T-helper 22 cell (primary cell): ENCODE data around the gene TRABD2B.

Experiments used
- DNase-seq: peaks from one replicate; pipeline ENCODE4 v3.0.0-alpha.2; 2020; ENCODE audit warnings: low read depth

Gene TRABD2B

DNA sequence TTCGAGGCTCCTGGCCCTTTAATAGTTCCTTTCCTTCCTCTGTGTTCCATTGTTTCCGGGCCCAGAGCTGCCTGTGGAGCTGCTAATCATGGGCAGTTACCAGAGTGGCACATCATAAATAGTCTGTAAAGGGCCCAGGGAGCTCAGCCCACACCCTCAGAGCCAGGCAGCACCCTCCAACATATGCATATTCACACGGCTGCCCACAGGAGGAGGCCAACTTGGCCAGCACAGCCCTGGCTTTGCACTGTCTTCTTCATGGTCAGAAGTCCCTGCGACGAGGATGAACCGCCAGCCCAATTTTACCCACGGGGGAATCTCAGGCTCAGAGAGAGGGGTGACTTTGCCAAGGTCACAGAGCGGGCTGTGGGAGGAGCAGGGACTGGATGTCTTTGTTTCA, 172.5 kb downstream of the TRABD2B start:
- DNase-seq = no peak

- DNase-seq = no peak
These were observed 172.9 kb downstream of the TRABD2B start for GRCh38 chr1:47824297-47824696.

- DNase-seq = no peak
These were observed 174.0 kb downstream of the TRABD2B start for GRCh38 chr1:47823040-47823808.

DNA sequence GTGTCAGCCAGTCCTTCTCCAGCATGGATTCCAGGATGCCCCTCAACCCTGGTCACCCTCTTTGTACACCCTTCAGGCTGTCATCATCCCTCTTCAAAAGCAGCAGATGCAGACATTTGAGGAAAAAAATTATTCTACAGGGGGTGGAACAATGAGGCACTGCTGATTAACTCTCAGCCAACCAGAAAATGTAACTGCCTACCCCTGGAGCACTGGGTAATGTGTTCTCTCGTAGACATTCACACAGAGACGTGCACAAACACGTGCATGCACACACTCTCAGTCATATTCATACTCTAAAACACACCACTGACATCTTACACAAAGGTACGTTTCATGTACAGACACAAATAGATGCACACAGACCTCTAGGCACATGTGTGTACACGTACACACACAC, 175.4 kb downstream of the TRABD2B start:
- no peak for DNase-seq

DNA sequence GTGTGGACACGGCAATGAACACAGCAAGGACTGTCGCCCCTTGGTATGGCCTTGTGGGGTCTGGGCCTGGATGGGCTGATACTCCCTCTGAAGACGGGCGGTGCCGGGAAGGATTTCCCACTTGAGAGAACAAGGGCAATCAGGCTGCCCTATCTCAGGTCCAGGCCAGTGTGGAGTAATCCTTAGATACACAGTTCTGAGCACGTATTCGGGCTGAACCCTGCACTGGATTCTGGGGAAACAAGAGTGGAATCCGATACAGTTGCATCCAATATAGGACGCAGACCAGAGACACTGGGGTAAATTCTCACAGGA, 177.7 kb downstream of the TRABD2B start:
- DNase-seq = no peak

- no peak for DNase-seq
These were observed 178.3 kb downstream of the TRABD2B start for GRCh38 chr1:47818682-47819573.

DNA sequence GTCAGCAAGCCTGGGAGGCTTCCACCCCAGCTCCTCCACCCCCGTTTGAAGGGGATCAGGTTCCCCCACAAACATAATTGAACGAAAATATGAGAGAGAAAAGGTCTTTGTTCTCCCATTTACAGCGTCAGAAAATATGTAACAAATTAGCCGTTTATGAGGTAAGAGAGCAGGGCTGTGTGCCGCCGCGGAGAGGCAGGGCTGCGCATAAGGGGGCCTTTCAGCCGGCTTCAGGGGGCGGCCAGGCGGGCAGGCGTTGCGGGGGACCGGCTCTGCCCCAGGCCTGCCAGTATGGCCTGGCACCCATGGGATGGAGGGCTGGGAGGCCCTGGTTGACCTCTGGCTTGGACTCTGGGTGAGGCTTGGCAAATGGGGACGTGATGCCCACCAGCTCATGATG, 179.3 kb downstream of the TRABD2B start:
- no peak for DNase-seq

DNA sequence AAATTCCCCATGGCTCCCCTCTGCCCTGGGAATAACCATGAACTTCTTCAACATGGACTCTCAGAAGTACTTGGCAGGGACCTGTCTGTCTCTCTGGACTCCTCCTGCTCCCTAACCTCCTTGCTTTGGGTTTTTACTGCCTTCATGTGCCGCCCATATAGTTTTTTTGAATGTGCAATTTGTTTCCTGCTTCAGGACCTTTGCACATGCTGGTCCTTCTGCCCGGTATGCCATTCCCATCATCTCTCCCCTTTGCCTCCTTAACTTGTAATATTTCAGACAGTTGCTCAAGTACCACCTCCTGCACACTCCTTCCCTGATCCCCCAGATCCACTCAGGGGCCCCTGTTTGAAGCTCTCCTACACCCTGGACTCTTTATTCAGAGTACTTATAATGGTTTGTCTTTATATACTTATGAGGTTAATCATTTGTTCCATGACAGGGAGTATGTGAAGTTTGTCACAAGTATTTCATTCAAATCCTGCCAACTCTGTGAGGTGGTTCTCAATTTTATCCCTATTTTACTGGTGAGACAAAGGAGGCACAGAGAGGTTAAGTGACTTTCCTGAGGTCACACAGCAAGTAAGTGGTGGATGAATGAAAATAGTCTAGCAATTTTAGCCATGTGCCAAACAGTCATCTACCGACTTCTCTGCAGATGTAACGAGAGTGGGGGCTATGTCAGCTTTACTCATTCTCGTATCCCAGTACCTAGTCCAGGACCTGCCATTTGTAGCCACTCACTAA, 180.7 kb downstream of the TRABD2B start:
- DNase-seq = no peak

- DNase-seq = no peak
These were observed 182.4 kb downstream of the TRABD2B start for GRCh38 chr1:47814612-47815395.

DNA sequence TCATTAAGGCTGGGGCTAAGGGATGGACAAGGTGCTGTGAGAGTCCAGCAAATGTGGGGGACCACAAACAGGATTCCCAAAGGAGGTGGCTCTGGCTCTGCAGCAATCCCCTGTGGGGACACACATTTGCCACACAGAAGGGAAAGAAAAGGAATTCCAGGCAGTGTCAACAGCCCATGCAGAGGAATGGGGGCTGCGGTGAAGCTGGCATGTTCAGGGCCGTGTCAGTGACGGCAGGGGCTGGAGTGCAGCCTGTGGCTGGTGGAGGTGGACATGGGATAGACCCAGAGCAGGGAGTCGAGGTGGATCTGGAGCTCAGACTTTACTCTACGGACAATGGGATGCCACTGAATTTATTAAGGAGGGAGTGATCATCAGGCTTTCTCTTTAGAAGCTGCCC, 183.2 kb downstream of the TRABD2B start:
- DNase-seq = no peak

DNA sequence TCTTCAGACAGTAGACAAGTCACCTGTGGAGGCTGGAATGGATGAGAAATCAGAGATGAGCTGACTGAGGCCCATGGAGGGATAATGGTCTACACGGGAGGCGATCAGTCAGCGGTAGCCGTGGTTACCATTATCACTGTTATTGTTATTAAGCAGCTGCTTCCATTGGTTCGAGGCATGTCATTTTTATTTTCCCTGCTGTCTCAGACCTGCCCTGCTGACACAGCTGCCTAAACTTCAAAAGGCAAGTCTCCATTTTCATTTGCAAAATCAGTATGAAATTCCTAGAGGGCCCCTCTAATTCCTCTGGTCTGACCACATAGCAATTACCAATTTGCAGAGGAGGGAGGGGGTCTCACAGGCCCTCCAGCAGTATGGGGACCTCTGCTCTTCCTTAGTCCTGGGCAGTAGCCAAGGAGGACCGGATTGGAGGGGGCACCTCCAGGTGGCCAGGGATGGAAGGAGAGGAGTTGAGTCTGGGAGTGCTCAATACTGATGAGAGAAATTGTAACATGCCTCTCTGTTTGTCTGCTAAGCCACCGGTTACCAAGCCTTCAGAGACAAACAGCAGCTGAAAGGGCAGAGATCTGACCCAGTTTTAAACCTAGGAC, 184.2 kb downstream of the TRABD2B start:
- no peak for DNase-seq

GRCh38 chr1:47810964-47811682, 186.1 kb downstream of the TRABD2B start:
- DNase-seq = no peak

DNA sequence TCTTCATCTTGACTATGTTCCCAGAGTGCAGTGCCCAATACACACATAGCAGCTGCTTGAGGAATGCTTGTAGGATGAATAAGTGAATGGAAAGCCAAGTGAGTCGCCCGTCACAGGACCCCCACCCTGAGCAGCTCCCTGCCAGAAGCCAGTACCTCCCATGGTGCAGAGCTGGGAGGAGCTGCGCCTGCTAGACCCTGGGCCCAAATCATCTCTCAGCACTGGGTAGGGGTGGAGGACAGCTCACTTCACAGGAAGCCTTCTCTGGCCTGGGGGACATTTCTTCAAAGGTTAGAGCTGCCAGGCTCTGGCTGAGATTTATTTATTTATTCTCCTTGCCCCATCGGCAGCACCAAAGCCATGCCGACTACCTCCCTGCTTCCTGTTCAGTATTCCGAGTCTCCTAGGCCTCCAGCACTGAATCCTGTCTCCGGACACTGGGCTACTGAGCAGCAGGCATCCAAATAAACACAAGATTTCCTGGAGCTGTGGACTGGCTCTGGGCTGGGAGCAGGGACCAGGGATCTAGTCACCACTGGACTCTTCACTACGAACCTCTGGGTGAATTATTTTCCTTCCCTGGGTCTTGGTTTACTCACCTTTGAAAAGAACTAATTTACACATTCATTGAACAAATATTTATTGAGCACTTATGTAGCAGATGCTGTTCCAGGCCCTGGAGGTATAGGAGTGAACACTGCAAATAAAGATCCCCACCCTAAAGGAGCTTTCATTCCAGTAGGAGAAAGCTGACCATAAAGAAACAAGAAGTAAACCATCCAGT, 187.7 kb downstream of the TRABD2B start:
- no peak for DNase-seq

DNA sequence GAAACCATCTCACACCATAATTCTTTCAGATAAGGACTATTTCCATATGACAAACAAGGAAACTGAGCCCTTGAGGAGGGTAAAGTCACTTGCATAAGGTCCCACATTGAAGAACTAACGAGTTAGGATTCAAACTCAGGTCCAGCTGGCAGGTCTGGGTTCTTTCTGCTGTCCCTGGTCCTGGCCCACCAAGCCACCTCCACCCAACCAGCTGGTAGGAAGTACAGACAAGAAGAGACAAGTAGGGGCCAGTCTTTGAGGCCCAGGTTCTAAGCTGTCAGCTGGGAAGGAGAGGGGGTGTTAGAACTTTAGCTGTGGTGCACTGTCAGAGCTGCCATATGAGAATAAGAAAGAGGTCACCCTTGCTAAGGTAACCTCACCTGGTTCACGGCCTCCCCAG, 188.6 kb downstream of the TRABD2B start:
- DNase-seq = no peak

DNA sequence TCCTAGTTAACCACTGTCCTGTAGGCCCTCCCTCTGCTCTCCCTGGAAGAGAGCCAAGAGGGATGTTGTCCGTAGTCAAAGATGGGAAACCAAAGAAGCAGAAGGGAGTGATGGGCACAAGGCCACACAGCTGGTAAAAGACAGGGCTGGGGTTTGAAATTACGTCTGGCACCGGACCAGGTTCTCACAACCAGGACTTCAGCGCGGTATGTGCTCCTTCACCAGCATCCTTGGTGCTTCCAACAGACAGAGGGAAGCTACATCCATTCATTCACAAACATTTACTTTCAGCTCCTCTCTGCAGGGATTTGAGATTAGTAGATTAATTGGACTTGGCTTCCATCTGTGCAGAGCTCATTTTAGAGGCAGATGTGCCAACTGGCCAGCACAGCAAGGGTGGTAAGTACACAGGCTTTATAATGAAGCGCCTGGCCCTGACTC, 191.2 kb downstream of the TRABD2B start:
- no peak for DNase-seq

GRCh38 chr1:47805018-47805417, 192.2 kb downstream of the TRABD2B start:
- no peak for DNase-seq

GRCh38 chr1:47803815-47804501, 193.2 kb downstream of the TRABD2B start:
- DNase-seq = no peak

- no peak for DNase-seq
These were observed 199.6 kb downstream of the TRABD2B start for GRCh38 chr1:47797575-47797974.

DNA sequence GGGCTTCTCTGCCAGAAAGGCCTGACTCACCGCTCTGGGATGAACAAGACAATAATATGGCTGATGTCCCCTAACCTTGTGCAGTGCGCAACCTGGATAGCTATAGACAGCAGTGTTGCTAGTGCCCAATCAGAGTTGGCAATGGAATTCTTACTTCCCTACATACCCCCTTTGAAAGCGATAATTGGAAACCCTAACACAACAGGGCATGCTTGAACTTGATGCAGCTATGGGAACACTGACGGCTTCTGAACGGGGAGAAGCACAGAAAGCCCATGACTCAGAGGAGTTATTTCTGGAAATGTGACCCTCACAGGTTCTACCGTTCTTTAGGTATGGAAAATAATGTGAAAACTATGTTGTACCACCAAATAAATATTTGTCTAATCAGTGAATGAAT, 200.6 kb downstream of the TRABD2B start:
- no peak for DNase-seq
